Ascending aorta (tissue), 2 donors: ENCODE data around the gene MYO3B. TPM values are rescaled to one million over a fixed set of nuclear protein-coding genes. Genes with fewer than 3 reads are reported as not detected.

Source experiments
- DNase-seq, 2 donors: peaks; one replicate each; pipeline ENCODE4 v3.0.0-alpha.2; 2019; ENCODE audit warnings: low spot score in 2 of 2
- H3K27ac ChIP-seq, 2 donors: fragments of 200-600 bp; sonication (generic); one replicate each; pipeline ENCODE4 v1.5.1; 2016 to 2017; ENCODE audit warnings: mild to moderate bottlenecking in 1 of 2
- H3K27me3 ChIP-seq: fragments of 200-600 bp; sonication (generic); one replicate; pipeline ENCODE4 v1.5.1; 2017
- H3K36me3 ChIP-seq, 2 donors: fragments of 200-600 bp; sonication (generic); one replicate each; pipeline ENCODE4 v1.5.1; 2016
- H3K4me1 ChIP-seq, 2 donors: fragments of 200-600 bp; sonication (generic); one replicate each; pipeline ENCODE4 v1.5.1; 2016 to 2017; ENCODE audit warnings: mild to moderate bottlenecking in 1 of 2
- H3K4me3 ChIP-seq, 2 donors: fragments of 200-600 bp; sonication (generic); one replicate each; pipeline ENCODE4 v1.5.1; 2016 to 2017; ENCODE audit warnings: mild to moderate bottlenecking in 1 of 2
- H3K9me3 ChIP-seq, 2 donors: fragments of 200-600 bp; sonication (generic); one replicate each; pipeline ENCODE4 v1.5.1; 2016
- intact Hi-C: fragments of 100-400 bp; cut with DNase I; formaldehyde crosslinking; loops from one replicate; pipeline ENCODE4 v1.15.1; 2023
- total RNA-seq: library from RNA; depleted of rRNA; stranded (reverse); fragments of >200 nt; gene quantifications from one replicate; pipeline ENCODE4 v1.1.0, GENCODE V29; 2016
- TF ChIP-seq, protein P1 (sequence below), 3 experiments: fragments of 200-600 bp in 2 of 3; fragments of 450-650 bp in 1 of 3; sonication (generic) in 2 of 3; IDR thresholded peaks; one replicate each; pipeline ENCODE4 v1.5.1; 2016 to 2019; ENCODE audit warnings: antibody characterized with exemption in 3 of 3, mild to moderate bottlenecking in 1 of 3, moderate library complexity in 1 of 3

The MYO3B gene
- total RNA-seq, 1 donor from 2014 or later = not detected

DNA sequence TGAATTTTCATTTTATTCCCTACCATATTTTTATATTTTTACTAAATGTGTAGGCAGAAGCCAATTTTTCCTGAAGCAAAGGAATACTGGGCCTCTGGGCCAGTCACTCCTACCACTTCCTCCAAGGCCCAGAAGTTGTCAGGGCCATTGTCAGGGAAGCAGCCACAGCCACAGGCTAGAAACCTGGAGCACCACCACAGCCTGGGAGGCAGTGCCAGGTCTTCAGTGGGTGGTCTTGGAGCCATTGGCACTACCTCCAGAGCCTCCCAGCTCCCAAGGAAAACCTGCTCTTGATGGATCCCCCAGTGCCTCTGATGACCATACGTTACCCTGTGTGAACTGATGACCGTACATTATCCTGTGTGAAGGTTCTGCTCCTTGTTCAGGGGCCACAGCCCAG lies 401.6 kb downstream of the MYO3B start:
- intact Hi-C loops = no loop called here
- Histone ChIP-seq H3K27ac (no peak overlapping the region), H3K4me1 (no peaks in the 10 kb centered on the region), H3K4me3 (no peak overlapping the region), H3K27me3 (no peaks in the 10 kb centered on the region), H3K9me3 (no peaks in the 10 kb centered on the region), H3K36me3 (no peaks in the 10 kb centered on the region)
- TF ChIP-seq, protein P1, sequence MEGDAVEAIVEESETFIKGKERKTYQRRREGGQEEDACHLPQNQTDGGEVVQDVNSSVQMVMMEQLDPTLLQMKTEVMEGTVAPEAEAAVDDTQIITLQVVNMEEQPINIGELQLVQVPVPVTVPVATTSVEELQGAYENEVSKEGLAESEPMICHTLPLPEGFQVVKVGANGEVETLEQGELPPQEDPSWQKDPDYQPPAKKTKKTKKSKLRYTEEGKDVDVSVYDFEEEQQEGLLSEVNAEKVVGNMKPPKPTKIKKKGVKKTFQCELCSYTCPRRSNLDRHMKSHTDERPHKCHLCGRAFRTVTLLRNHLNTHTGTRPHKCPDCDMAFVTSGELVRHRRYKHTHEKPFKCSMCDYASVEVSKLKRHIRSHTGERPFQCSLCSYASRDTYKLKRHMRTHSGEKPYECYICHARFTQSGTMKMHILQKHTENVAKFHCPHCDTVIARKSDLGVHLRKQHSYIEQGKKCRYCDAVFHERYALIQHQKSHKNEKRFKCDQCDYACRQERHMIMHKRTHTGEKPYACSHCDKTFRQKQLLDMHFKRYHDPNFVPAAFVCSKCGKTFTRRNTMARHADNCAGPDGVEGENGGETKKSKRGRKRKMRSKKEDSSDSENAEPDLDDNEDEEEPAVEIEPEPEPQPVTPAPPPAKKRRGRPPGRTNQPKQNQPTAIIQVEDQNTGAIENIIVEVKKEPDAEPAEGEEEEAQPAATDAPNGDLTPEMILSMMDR (IDR thresholded peaks at IDR 0.05) = no peak
- no peak for DNase-seq

DNA sequence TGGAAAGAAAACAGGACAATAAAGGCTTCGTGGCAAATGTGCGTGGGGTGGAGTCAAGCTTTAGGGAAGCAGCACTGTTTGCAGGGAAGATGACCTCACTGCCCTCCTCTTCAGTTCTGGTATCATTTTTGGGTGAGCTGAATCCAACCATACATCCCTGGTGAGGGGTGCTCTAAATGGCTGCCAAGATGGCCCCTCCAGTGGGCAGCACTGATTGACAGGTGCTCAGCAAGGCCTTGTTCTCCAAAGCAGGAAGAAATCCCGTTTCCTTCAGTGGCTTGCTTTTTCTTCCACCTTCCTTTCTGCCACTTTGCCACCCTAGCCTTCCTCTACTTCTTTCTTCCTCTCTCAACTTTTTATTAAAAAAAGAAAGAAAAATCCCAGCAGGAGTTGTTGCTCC lies 404.4 kb downstream of the MYO3B start:
- Histone ChIP-seq H3K4me3 (no peak overlapping the region), H3K27ac (no peak overlapping the region), H3K36me3 (no peaks in the 10 kb centered on the region), H3K27me3 (no peaks in the 10 kb centered on the region), H3K9me3 (no peaks in the 10 kb centered on the region), H3K4me1 (no peaks in the 10 kb centered on the region)
- TF ChIP-seq, protein P1 (IDR thresholded peaks at IDR 0.05) = no peak
- intact Hi-C loops = no loop called here
- no peak for DNase-seq

DNA sequence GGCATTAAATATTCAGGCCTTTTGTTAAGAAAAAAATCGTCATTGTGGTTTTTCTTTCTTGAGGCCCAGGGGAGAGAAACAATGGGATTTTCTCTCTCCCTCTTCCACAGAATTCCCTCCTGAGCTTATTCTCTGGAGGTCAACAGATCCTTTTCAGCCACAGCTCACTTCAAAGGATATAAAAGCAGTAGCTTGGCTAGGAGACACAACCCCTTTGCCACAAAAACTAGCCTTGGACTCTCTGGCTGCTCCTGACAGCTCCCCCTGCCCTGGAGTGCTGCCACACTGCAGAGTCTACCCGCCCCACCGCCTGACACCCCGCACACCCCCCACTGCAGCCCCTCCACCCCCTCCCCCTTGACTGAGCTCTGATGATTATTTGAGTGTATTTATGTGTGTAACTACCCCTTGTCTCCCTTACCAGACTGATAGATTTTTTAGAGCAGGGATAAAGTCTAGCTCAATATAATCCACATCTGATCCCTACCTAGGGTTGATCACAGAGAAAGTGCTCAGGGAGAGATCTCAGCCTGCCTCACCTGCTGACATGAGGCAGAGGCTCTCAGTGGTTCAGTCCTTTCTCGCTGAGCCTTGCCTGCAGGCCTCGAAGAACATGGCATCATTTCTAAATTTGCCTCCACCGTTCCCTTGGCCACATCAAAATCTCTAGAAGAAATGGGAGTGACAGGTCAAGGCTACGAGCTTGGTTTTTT lies 405.0 kb downstream of the MYO3B start:
- DNase-seq = no peak
- intact Hi-C loops = no loop called here
- H3K4me1 ChIP-seq = no peaks in the 10 kb centered on the region
- TF ChIP-seq, protein P1 (IDR thresholded peaks at IDR 0.05) = no peak
- no peaks in the 10 kb centered on the region for H3K9me3 ChIP-seq
- H3K27me3 ChIP-seq = no peaks in the 10 kb centered on the region
- H3K4me3 ChIP-seq = no peak overlapping the region
- no peaks in the 10 kb centered on the region for H3K36me3 ChIP-seq
- no peak overlapping the region for H3K27ac ChIP-seq

DNA sequence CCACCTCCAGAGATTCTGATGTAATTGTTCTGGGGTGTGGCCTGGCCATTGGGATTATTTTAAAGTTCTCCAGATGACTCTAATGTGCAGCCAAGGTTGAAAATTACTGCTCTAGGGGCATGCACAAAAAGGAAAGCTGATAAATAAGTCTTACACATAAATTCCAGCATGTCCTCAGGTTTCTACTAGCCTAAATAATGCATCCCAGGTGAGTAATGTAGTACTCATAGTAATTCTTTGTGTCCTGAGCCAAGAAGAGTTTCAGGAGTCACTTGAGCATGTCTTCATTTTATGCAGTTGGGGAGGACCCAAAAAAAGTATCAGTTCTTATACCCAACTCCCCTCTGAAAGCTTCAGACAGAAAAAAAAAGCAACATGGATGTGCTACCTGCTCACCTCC lies 407.1 kb downstream of the MYO3B start:
- TF ChIP-seq, protein P1 (IDR thresholded peaks at IDR 0.05) = no peak
- no peaks in the 10 kb centered on the region for H3K4me1 ChIP-seq
- no peaks in the 10 kb centered on the region for H3K9me3 ChIP-seq
- intact Hi-C loops = no loop called here
- no peak for DNase-seq
- no peak overlapping the region for H3K4me3 ChIP-seq
- no peak overlapping the region for H3K27ac ChIP-seq
- no peaks in the 10 kb centered on the region for H3K36me3 ChIP-seq
- no peaks in the 10 kb centered on the region for H3K27me3 ChIP-seq

DNA sequence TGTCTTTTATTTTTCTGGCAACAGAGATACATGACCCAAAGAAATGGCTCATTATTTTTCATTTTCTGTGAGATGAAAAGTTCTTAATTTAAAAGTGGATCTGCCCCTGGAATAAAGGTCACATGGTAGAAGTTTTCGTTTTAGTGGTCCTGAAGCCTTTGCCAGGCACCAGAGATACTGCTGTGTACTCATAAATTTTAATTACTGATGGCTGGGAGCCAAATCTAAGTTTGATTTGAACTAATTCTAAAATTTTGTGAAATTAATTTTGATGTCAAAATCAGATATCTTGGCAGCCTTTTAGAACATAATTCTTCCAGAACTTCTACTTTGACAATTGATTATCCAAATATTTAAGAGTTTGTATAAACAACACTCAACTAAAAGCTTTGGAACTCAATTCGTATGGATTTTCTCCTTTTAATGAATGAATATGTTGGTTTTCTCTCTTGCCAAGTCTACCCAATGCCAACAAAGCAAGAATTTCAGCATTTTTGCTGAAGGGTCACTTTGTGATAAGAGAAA lies 408.7 kb downstream of the MYO3B start:
- no peaks in the 10 kb centered on the region for H3K9me3 ChIP-seq
- intact Hi-C loops = no loop called here
- H3K4me3 ChIP-seq = no peak overlapping the region
- no peak overlapping the region for H3K27ac ChIP-seq
- no peaks in the 10 kb centered on the region for H3K27me3 ChIP-seq
- TF ChIP-seq, protein P1 (IDR thresholded peaks at IDR 0.05) = no peak
- H3K4me1 ChIP-seq = no peaks in the 10 kb centered on the region
- no peak for DNase-seq
- no peaks in the 10 kb centered on the region for H3K36me3 ChIP-seq
